H1 (cell line): ENCODE results near the gene PLXNB1. TPM values are rescaled to one million over a fixed set of nuclear protein-coding genes. Genes with fewer than 3 reads are reported as not detected.
A peak's percentile ranks its signal among the peaks of the same experiment; 100 is the strongest.

Experiments
- ASH2L ChIP-seq: fragments of 200-600, 300-600 bp; sonication (generic); IDR thresholded peaks from one replicate; pipeline ENCODE4 v1.7.1; 2017; ENCODE audit warnings: low read length
- CBX8 ChIP-seq: fragments of 300-800, 300-1000 bp; sonication (generic); IDR thresholded peaks from 2 replicates; pipeline ENCODE4 v1.7.1; 2016; ENCODE audit warnings: low read depth, low read length, borderline replicate concordance
- CEBPB ChIP-seq: IDR thresholded peaks from 2 replicates; pipeline ENCODE4 v1.6.1; 2012; ENCODE audit warnings: low read depth, low read length
- CHD2 ChIP-seq: IDR thresholded peaks from 2 replicates; pipeline ENCODE4 v1.6.1; 2012; ENCODE audit warnings: low read length, improper control_type of control experiment
- CTBP2 ChIP-seq: IDR thresholded peaks from 2 replicates; pipeline ENCODE4 v1.7.0; 2011; ENCODE audit warnings: borderline replicate concordance, mild to moderate bottlenecking, moderate library complexity, mixed read lengths, low read length; ENCODE audit not compliant: insufficient read depth, insufficient read length
- EZH2 ChIP-seq: fragments of 200-600 bp; sonication (generic); IDR thresholded peaks from 2 replicates; pipeline ENCODE4 v1.7.1; 2012; ENCODE audit warnings: low read depth, mild to moderate bottlenecking, moderate library complexity, low read length, inconsistent platforms; ENCODE audit not compliant: severe bottlenecking
- JUN ChIP-seq: IDR thresholded peaks from 2 replicates; pipeline ENCODE4 v1.6.1; 2011; ENCODE audit warnings: low read depth, mild to moderate bottlenecking, improper control_type of control experiment, low read length
- KDM4A ChIP-seq: IDR thresholded peaks from one replicate; pipeline ENCODE4 v1.7.1; 2012; ENCODE audit warnings: low read depth, mild to moderate bottlenecking, moderate library complexity, low read length, inconsistent platforms; ENCODE audit not compliant: severe bottlenecking
- PHF8 ChIP-seq: fragments of 200-600 bp; sonication (generic); conservative IDR thresholded peaks from 2 replicates; pipeline ENCODE4 v1.7.1; 2012; ENCODE audit warnings: low read depth, mild to moderate bottlenecking, inconsistent platforms, low read length, moderate library complexity
- POLR2A ChIP-seq, 2 experiments: IDR thresholded peaks; 1 replicate in 1 of 2; 2 replicates in 1 of 2; pipeline ENCODE4 v1.6.1; 2011; ENCODE audit warnings: low read depth in 2 of 2, low read length in 2 of 2, mild to moderate bottlenecking in 2 of 2; ENCODE audit errors: control extremely low read depth in 1 of 2
- POLR2AphosphoS5 ChIP-seq: IDR thresholded peaks from 2 replicates; pipeline ENCODE4 v1.6.1; 2011; ENCODE audit warnings: low read depth, low read length
- RBBP5 ChIP-seq: IDR thresholded peaks from 2 replicates; pipeline ENCODE4 v1.7.1; 2012; ENCODE audit warnings: low read depth, mild to moderate bottlenecking, inconsistent platforms, low read length, moderate library complexity, borderline replicate concordance
- SAP30 ChIP-seq: fragments of 300-600 bp; sonication (generic); IDR thresholded peaks from 2 replicates; pipeline ENCODE4 v1.7.1; 2012; ENCODE audit warnings: low read length, moderate library complexity, mild to moderate bottlenecking, inconsistent platforms; ENCODE audit not compliant: insufficient read depth, insufficient replicate concordance
- SIRT6 ChIP-seq: IDR thresholded peaks from one replicate; pipeline ENCODE4 v1.7.1; 2012; ENCODE audit warnings: low read length, inconsistent platforms
- SIX5 ChIP-seq: IDR thresholded peaks from 2 replicates; pipeline ENCODE4 v1.6.1; 2011; ENCODE audit warnings: mild to moderate bottlenecking, low read depth, low read length
- SRF ChIP-seq: IDR thresholded peaks from 2 replicates; pipeline ENCODE4 v1.6.1; 2011; ENCODE audit warnings: mild to moderate bottlenecking, low read depth, low read length, moderate library complexity
- SUZ12 ChIP-seq: fragments of 200-600 bp; sonication (generic); IDR thresholded peaks from 2 replicates; pipeline ENCODE4 v1.6.1; 2012; ENCODE audit warnings: mild to moderate bottlenecking, inconsistent platforms, low read length, moderate library complexity, mixed read lengths
- TBP ChIP-seq: IDR thresholded peaks from 2 replicates; pipeline ENCODE4 v1.6.1; 2011; ENCODE audit warnings: low read depth, low read length, improper control_type of control experiment
- YY1 ChIP-seq: IDR thresholded peaks from 2 replicates; pipeline ENCODE4 v1.6.1; 2011; ENCODE audit warnings: low read depth, mild to moderate bottlenecking, low read length
- polyA plus RNA-seq, 7 experiments: library from polyadenylated mRNA; depleted of rRNA in 3 of 7; stranded (reverse) in 5 of 7; unstranded in 2 of 7; fragments of >200 nt in 5 of 7; fragments of 200-250 nt in 2 of 7; gene quantifications; 1 replicate in 5 of 7; 2 replicates in 1 of 7; 4 replicates in 1 of 7; pipeline versions ENCODE4 v1.2.1 to v1.2.3, GENCODE V29; 2011 to 2013; ENCODE audit warnings: missing spikeins in 2 of 7, mixed read lengths in 2 of 7
- total RNA-seq: library from RNA; stranded (reverse); fragmentation: NEBNext Ultra II Directional; extraction: Animal tissue kit (Norgen Biotek cat#: 25700); gene quantifications from 2 replicates; pipeline ENCODE4 v1.2.1, GENCODE V29; 2021
- TF ChIP-seq, protein P1 (sequence below), 3 experiments: IDR thresholded peaks; 1 replicate in 2 of 3; 2 replicates in 1 of 3; pipeline versions ENCODE4 v1.5.1 to v1.6.1; 2011; ENCODE audit warnings: low read length in 3 of 3, mild to moderate bottlenecking in 3 of 3, inconsistent platforms in 2 of 3, low read depth in 1 of 3, moderate library complexity in 1 of 3; ENCODE audit not compliant: insufficient read depth in 1 of 3; ENCODE audit errors: control extremely low read depth in 1 of 3
- TF ChIP-seq, protein P2 (sequence below): IDR thresholded peaks from 2 replicates; pipeline ENCODE4 v1.6.1; 2012; ENCODE audit warnings: low read length, inconsistent platforms

The PLXNB1 gene
- total and polyA plus RNA-seq, 2 of the 8 experiments (the other 6 are each of a cell fraction or from before 2014, with no cell fraction given): 109 to 114 TPM

DNA sequence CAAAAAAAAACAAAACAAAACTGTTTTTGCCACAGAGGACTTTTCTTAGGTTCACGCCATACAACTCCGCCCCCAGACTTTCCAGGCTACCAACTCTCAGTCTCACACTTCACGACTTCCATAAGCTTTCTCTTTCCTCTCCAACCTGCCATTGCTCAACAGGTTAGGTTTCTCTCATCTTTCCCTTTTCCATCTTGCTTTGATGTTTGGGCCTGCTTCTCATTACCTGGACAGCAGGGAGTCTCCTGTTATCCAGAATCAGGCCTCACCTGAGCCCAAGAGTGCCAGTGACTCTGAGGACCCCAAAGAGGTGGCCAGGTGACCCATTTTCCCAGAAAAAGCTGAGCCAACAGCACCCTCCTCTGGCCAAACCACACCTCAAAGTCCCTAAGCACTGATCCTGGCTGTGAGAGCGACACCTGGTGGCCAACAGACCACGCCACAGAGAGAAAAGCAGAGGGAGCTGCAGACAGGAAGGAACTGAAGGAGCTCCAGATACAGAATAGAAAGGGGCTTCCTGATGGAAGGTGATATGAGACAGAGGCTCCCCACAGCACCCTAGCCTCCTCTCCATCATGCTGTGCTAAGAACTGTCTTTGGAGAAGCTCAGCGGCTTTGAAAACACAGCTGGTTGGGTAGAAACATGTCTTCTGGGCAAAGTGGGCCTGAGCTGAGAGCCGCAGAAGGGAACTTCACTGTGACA lies 6.0 kb upstream of the PLXNB1 start (continued):
- TF ChIP-seq CBX8 (no peak), CTBP2 (peak; percentile 33), PHF8 (no peak), SUZ12 (no peak), CHD2 (0 out of 2 replicates have a peak, but pooled peaks have one; percentile 34), ASH2L (no peak), RBBP5 (no peak), POLR2AphosphoS5 (peak; percentile 6; the same call in 1 of the 2 replicates), JUN (no peak), POLR2A (IDR thresholded peaks at IDR 0.05; ENCODE audit: control extremely low read depth in 1 of 2, low read depth in 2 of 2, low read length in 2 of 2) (no peak), SAP30 (no peak), YY1 (peak; percentile 62; the same call in 1 of the 2 replicates), EZH2 (no peak), SIX5 (no peak), SRF (no peak), TBP (no peak), CEBPB (no peak), SIRT6 (no peak), KDM4A (no peak)
- TF ChIP-seq, protein P1, sequence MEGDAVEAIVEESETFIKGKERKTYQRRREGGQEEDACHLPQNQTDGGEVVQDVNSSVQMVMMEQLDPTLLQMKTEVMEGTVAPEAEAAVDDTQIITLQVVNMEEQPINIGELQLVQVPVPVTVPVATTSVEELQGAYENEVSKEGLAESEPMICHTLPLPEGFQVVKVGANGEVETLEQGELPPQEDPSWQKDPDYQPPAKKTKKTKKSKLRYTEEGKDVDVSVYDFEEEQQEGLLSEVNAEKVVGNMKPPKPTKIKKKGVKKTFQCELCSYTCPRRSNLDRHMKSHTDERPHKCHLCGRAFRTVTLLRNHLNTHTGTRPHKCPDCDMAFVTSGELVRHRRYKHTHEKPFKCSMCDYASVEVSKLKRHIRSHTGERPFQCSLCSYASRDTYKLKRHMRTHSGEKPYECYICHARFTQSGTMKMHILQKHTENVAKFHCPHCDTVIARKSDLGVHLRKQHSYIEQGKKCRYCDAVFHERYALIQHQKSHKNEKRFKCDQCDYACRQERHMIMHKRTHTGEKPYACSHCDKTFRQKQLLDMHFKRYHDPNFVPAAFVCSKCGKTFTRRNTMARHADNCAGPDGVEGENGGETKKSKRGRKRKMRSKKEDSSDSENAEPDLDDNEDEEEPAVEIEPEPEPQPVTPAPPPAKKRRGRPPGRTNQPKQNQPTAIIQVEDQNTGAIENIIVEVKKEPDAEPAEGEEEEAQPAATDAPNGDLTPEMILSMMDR (IDR thresholded peaks at IDR 0.05; ENCODE audit: control extremely low read depth in 1 of 3, insufficient read depth in 1 of 3, low read depth in 1 of 3, low read length in 3 of 3): peak in 2 of 3 experiments; percentile 100; a peak in 3 of 4 replicates
- TF ChIP-seq, protein P2, sequence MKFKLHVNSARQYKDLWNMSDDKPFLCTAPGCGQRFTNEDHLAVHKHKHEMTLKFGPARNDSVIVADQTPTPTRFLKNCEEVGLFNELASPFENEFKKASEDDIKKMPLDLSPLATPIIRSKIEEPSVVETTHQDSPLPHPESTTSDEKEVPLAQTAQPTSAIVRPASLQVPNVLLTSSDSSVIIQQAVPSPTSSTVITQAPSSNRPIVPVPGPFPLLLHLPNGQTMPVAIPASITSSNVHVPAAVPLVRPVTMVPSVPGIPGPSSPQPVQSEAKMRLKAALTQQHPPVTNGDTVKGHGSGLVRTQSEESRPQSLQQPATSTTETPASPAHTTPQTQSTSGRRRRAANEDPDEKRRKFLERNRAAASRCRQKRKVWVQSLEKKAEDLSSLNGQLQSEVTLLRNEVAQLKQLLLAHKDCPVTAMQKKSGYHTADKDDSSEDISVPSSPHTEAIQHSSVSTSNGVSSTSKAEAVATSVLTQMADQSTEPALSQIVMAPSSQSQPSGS: peak; percentile 73; the same call in 1 of the 2 replicates
